GM19035 (cell line): Measurements from ENCODE around the gene APLN.
A peak's percentile ranks its signal among the peaks of the same experiment; 100 is the strongest.

Source experiments
- ATAC-seq: cut with Tn5 transposase; IDR thresholded peaks from one replicate; pipeline ENCODE4 v1.9.1; 2021; ENCODE audit not compliant: unreplicated experiment

The APLN gene, protein sequence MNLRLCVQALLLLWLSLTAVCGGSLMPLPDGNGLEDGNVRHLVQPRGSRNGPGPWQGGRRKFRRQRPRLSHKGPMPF

DNA sequence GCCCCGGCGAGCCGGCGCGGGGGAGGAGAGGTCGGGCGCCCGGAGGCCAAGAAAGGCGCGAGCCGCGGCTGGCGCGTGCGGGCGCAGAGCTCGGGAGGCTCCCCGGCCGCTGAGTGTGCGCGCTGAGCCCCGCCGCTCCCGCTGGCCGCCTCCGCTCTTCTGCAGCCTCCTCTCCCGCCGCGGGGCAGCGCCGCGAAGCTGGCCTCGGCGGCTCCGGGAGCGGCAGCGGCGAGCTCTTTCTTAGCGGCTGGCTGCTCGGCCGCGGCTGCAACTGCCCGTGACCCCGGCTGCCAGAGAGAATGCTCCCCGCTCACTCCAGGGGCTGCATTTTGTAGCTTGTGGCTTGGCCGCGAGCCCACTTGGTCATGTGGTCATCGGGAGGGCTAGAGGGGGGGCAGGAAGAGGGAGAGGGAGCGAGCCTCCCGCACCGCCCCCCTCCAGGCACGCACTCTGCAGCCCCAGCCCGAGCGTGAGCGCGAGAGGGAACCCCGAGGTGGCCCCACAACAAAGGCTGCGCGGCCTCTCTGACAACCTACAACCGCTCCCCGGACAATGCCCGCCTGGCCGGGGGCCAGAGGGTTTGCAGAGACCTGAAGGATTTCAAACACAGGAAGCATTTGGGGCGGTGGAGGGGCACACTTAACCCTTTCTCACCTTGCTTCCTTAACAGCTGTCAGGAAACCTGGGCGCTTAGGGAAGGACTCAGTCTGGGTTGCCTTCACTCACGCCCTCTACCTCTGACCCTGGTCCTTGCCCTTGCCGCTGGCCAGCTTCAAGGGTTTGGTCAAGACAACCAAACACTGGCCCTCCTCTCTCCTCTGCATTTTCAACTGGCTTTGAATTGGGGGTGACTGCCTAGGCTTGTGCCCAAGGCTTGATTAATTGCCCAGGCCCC is at the start of gene APLN:
TSS of gene APLN (minus strand) at position 305 of the 895 bp plus-strand sequence. CDS start 326 bp downstream, outside the sequence.
- peak; percentile 38 for ATAC-seq

DNA sequence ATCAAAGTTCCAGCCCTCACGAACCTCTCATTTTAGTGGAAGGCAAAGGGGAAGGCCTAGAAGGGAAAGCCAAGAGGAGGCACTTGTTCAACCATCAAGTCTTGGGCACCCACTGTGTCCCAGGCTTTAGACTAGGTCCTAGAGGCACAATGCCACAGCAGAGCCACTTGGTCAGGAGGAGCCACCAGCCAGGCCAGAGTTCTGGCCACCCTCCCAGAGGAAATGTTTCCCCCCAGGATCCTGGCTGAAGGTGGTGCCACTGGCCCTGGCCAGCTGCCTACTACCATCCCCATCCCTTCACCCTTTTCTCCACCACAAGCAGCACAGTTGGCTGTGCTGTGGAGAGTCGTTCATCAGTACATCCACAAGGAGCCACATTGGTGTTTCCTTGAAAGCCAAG is 49.7 kb upstream of the APLN start:
- ATAC-seq, result no peak

DNA sequence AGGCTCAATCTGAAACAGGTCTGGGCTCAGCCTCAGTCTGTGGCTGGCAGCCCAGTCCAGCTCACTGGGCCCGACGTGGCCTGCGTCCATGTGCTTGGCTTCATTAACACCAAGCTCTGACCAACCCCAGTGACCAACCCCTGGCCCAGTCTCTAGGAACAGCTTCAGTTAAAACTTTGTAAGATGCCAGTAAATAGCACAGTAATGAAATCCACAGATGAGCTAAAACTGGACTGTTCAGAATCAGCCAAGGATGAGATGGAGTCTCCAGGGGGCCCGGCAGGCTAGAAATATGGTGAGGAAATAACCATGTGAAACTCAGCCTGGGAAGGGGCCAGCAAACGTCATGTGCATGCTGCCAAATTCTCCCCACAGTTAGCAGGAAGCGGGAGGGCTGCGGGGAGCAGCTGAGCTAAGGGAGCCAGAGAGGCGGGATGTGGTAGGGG is 46.9 kb upstream of the APLN start:
- no peak for ATAC-seq

DNA sequence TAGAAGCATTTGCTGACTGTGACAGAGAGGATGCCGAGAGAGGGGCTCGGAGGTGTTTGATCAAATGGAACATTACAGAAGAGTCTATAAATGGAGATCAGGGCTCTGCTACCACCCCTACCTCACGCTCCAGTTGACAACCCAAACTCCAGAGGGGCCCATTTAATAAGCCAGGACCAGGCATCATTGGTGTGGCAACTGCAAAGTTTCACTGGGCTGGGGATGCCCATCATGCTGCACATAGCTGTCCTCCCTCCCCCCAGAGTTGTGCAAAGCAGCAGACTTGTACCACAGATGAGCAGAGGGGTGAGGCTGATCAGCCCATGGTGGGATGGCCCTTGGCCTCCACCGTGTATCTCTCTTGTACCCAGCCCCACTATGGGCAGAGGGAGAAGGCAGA is 45.8 kb upstream of the APLN start:
- ATAC-seq, result no peak

DNA sequence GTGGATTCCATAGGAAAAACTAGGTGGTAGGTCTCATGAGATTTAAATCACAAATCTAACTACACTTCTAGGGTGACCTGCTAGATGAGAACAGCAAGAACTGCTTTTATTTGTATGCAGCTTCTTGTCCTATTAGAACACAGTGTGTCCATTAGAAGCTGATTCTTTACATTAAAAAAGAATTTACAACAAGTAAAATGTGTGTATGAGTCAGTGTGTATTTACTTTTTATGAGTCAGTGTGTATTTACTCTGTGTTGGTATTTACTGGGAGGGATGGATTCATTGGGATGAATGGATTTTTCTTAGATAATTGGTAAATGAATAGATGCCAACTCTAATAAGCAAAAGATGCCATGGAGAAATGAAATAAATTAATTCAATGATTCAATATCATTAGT is 43.4 kb upstream of the APLN start:
- ATAC-seq, result no peak

DNA sequence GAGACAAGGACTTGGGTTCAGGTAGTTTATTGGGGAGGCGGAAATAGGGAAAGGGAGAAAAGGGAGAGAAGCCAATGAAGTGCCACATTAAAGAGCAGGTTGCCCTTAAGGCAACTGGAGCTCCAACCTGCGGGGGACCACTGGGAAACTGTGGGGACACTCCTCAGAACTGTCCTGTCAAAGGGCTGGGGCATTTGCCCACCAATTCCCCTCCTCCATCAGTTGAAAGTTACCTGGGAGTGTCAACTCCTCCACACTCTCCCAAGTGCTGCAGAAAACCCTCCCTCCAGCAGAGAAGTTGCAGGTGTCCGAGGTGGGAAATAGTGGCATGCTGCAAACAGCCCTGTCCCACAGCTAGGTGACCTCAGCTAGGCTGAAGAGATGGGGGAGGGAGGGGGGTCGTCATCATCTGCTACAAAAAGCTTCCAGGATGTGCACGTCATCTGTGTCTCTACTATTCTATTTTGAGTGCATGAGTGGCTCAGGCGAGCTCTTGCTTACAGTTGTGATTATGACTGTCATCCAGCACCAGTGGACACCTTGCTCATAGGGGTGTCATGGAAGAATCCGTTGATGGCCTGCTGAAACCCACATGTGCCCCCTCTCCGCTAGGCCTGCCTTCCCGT is 42.6 kb upstream of the APLN start:
- ATAC-seq, result no peak

DNA sequence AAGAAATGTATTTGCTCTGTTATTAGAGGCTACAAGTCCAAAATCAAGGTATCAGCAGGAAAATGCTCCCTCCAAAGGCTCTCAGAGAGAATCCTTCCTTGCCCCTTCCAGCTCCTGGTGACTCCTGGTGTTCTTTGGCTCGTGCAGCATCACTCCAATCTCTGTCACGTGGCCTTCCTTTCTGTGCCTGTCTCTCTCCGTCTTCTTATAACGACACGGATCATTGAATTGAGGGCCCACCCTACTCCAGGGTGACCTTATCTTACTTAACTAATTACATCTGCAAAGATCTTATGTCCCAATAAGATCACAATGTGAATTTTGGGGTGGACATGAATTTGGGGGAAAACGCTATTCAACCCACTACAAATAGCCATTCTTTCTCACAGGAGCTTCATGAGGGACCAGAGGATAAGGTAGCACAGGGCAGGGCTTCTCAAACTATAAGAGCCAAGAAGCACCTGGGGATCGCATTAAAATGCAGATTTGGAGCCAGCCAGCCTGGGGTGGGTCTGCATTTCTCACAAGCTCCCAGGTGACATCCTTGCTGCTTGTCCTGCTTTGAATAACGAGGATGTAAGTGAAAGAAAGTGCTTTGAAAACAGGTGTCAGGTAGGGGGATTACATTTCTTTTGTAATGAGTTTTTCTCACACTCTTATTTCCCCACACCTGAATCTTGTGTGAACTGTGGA is 41.9 kb upstream of the APLN start:
- ATAC-seq, result no peak

DNA sequence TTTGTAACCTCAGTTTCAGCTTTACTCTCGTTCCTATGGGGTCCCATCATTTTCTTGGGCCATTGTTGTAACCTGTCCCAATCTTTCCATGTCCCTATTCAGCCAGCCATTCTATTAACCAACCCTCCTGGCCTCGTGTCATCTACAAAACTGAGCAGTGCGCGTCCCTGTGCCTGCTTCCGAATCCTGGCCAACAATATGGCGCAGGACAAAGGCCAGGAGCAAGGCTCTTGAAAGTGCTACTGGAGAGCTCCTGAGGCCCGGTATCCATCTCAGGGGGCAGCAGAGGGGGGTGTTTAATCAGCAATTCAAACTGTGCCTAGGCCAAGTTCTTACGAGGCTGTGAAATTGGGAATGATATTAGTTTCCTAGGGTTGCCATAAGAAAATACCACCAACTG is 41.2 kb upstream of the APLN start:
- no peak for ATAC-seq

DNA sequence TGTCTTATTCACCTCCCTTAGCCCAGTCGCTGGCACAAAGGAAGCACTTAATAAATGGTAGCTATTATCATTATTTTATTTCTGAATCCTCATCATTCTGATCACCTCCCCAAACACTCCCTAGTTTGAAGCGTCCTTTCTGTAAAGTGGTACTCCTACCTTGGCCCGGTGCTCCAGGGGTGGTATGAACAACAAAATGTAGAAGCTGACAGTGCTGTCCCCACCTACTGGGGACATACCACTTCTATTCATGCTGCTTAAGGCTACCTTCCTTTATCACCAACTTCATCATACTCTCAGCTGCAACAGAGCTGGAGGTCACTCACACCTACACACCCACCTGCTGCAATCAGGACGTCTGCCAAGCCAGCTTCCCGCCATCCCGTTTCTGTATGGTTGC is 40.8 kb upstream of the APLN start:
- ATAC-seq, result no peak

DNA sequence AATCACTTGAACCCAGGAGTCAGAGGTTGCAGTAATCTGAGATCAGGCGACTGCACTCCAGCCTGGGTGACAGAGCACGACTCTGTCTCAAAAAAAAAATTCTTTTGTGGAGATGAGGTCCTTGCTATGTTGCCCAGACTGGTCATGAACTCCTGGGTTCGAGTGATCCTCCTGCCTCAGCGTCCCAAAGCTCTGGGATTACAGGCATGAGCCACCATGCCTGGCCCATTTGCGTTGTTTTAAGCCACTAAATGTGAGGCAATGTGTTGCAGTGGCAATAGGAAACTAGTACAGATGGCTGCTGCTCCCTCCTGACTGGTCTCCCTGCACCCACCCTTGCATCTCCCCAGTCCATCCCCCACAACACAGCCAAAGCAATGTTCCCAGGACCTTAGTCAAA is 40.0 kb upstream of the APLN start:
- ATAC-seq, result no peak

DNA sequence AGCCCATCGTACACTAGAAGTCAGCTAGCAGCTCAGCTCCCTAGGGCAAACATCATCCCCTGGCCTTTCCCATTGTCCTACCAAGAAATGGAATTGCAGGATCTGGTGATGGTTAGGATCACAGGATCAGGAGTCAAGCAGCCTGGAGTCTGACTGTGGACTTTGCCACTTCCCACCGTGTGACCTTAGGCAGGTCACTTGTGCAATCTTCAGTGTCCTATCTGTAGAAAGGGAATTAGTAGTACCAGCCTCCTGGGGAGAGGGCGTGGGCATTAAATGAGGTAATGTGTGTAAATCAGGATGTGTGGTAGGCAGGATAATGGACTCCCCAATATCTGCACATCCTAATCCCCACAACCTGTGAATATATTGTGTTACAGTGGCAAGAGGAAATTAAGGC is 38.6 kb upstream of the APLN start:
- no peak for ATAC-seq

DNA sequence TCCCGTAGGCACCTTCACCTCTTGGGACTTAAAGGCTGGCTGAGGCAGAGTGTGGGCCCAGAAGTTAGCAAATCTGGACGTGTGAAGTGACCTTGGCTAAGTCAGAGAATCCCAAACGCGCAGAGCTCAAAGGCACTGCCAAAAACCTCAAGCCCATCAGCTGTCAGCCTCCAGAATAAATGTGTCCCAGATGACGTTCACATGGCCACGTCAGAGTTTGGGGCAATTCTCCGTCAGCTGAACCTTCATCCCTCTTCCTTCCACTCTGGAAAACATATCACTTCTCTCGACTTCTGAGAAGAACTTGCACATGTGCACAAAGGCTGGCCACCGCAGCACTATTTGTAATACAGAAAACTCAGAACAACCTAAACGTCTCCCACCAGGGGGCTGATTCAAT is 35.7 kb upstream of the APLN start:
- no peak for ATAC-seq

DNA sequence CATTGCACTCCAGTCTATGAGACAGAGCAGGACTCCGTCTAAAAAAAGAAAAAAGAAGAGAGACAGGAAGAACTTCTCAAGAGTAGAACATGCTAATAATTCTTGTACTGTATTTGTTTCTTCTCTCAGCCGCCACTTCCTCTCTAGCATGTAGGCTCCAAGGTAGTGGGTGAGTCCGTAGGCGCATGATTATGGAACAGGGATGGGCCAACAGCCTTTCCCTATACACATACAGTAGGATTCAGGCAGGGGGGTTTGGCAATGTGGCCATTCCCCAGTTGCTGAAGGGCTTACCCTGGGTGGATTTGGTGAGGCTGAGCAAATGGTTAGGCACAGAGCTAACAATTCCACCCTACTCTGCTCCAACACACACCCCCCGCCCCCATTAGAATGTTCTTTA is 35.0 kb upstream of the APLN start:
- no peak for ATAC-seq

DNA sequence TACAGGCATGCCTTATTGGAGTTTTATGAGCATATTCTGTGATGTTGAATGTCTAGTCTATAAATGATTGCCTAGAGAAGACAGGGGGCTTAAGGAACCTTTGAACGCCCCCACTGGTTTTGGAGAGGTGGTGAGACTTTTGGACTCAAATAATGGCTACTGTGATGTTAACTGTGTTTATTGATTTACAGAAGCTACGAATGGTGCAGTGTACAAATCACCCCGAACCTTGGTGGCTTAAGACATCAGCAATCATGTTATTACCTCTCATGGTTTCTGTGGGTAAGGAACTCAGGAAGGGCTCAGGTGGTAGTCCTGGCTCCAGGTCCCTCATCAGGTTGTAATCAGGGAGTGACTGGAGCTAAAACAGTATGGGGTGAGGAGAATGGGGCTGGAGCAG is 33.3 kb upstream of the APLN start:
- ATAC-seq, result no peak

DNA sequence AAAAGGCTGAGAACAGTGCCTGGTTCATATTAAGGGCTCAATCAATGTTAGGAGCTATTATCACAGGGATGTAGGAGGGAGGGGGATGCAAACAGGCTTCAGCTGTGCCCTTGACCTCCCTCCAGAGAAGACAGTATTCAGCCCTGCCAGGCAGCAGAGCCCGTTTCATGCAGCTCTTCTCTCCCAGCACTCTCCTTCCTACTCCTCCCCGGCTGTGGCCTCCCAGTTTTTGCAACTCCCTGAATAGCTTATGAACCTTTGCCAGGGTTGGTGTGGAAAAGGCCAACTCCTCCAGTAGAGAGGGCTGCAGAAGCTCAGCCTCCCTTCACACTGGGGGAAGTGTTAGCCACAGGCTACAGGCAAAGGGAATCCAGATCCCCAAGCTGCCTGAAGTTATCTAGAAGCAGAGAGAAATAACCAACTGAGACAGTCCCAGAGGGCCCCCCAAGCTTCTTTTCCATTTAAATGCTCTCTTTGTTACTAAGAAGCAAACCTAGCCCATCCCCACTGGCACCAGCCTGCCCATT is 31.7 kb upstream of the APLN start:
- ATAC-seq, result no peak

DNA sequence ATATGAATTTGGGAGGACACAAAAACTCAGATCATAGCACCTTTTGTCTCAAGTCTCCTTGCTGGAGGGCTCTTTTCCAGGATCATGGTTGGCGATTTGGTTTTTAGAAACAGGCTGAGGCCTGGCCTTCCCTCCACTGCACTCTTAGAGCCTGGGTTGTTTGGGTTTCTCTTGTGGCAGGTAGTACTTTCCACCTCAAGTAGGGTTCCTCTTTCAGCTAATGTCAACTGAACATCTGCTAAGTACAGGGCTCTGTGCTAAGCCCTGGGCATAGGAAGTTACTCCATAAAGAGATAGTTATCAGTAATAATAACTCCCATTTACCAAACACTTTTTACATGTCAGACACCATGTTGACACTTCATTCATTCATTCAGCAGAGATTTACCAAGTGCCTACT is 28.2 kb upstream of the APLN start:
- ATAC-seq, result no peak

DNA sequence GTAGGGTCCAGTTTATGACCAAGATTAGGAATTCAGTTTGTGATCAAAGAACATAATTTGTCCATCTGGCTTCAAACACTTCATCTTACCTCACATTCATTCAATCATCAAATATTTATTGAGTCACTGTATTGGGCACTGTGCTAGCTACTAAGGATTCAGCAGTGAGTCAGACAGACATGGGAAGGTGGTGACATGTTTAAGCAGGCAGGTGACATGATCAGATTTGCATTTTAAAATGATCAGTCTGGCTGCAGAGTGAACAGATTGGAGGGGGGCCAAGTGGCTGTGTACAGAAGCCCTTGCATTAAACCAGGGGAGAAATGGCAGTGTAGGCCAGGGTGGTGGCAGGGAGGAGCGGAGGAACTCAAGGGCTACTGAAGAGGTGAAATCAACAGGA is 25.1 kb upstream of the APLN start:
- no peak for ATAC-seq

DNA sequence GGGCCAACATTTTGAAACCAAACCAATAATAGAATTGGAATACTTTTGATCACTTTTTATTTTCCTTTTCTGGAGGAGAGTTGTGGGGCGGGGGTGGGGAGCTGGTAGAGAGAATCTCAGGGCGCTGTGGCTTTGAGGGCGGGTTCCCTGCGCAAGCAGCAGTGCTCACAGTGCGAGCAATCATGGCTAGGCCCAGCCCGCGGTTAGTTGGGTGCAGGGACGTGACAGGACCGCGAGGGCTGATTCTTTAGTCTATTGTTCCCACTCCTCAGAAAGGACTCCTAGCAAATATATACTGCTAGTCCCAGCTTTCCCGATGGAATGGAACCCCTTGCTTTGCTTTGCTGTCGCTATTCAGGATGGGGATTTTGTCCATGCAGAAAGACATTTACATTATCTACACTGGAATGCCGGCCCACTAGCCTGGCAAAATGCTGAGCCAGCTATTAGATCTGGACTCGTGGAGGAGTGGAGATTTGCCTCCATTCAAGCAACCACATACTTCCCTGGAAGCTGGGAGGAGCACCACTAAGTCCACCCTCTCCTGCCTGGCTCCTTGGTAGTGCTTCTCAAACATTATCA is 23.9 kb upstream of the APLN start:
- peak; percentile 53 for ATAC-seq

DNA sequence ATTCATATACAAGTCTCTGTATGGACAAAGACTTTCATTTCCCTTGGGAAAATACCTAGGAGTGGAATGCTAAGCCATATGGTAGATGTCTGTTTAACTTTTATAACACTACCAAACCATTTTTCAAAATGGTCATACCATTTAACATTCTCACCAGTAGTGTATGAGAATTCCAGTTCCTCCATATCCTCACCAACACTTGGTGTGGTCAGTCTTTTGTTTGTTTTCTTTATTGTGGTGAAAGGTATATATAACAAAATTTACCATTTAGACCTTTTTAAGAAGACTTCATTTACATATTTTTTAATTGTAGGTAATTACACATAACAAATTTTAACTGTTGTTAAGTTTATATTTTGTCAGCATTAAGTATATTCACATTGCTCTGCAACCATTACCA is 12.7 kb upstream of the APLN start:
- ATAC-seq, result no peak

DNA sequence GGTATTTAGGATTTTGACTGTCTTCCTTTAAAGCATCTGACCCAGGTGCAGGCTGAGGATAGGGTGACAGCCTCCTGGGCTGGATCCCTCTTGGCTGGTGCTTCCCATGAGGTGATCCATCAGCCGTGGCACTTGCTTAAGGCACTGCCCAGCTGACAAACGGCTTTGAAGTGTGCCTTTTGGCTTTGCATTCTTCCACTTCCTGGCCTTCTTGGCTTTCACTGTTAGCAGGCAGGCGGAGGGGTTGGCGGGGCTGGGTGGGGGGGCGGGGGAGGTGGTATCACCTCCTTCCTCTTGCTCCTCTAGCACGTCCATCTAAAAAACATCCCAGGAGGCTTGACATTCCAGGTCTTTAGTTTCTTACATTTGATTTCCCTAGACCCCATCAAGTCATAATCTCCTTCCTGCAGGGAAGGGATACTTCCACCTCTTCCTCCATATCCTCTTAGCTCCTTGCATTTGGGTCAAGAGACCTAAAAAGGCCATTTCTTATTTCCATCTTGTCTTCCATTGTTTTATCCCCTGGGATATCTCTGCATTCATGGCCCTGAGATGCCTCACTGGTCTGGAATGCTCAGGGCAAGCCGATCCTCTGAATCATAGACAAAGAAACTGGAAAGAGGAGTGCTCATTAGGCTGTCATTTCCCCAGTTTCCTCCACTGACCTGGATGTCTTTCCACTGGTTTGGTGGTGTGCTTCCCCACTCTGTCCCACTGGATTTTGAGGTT is 11.3 kb upstream of the APLN start:
- ATAC-seq, result no peak

DNA sequence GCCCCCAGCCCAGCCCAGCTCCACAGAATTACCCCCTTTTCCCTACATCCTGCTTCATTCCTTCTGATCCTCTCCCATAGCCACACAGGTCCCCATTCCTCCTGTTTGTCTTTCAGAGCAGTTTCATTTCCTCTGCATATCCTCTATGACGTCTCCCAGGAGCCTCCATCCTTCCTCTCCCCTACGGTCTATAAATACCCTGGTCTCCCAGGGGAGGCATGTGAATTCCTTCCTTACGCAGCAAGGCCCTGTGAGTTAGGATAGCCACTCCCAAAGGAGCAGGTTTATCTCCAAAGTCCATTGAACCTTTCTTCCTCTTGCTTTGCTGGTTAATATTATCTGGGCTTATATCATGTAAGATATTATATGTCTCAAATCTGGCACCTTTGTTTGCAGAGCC is 8.4 kb upstream of the APLN start:
- no peak for ATAC-seq
